ENCODE data around the gene HSPB6.

GRCh38 chr19:35731779-35732405 is 24.9 kb downstream of the HSPB6 start:
- no peak for TF ChIP-seq CTCF (IDR thresholded peaks at IDR 0.05)
- no peak for TF ChIP-seq ZFX (IDR thresholded peaks at IDR 0.05; ENCODE audit: borderline replicate concordance)
